HEK293 (cell line): ENCODE results near the gene CNKSR3.

Experiments used
- CTCF ChIA-PET: fragments of 350-600 bp; formaldehyde crosslinking; extraction: SDS; loops from one replicate; lab custom pipeline; 2021; ENCODE audit warnings: antibody characterized with exemption; lab: Yijun Ruan, JAX
- POLR2A ChIA-PET: fragments of 300-600 bp; formaldehyde crosslinking; extraction: SDS; loops from one replicate; lab custom pipeline; 2020; ENCODE audit warnings: antibody characterized with exemption, inconsistent platforms; lab: Yijun Ruan, JAX
- H3K27ac ChIP-seq: fragments of 200-500 bp; sonication (Bioruptor generic); 2 replicates; pipeline ENCODE4 v1.5.1; 2014; ENCODE audit warnings: low read depth, low read length, control low read depth, inconsistent platforms; ENCODE audit errors: extremely low read depth
- H3K36me3 ChIP-seq, 2 experiments: fragments of 200-500 bp in 1 of 2; sonication (Bioruptor generic) in 1 of 2; 1 replicate in 1 of 2; 2 replicates in 1 of 2; pipeline ENCODE4 v1.5.1; 2014 to 2017; ENCODE audit warnings: inconsistent platforms in 2 of 2, low read length in 2 of 2; ENCODE audit not compliant: control insufficient read depth in 2 of 2, insufficient read depth in 1 of 2
- H3K4me1 ChIP-seq: fragments of 200-500 bp; sonication (Bioruptor generic); 2 replicates; pipeline ENCODE4 v1.5.1; 2014; ENCODE audit warnings: mild to moderate bottlenecking, low read length, inconsistent platforms; ENCODE audit not compliant: control insufficient read depth, insufficient read depth
- H3K4me3 ChIP-seq: 2 replicates; pipeline ENCODE4 v1.5.1; 2011; ENCODE audit warnings: low read depth, mild to moderate bottlenecking, control low read depth, low read length, moderate library complexity
- H3K9me3 ChIP-seq: fragments of 200-500 bp; sonication (Bioruptor generic); 2 replicates; pipeline ENCODE4 v1.5.1; 2014; ENCODE audit warnings: low read depth, low read length, inconsistent platforms; ENCODE audit not compliant: control insufficient read depth, insufficient read depth
- HOXD13 ChIP-seq: sonication (generic); formaldehyde crosslinking; IDR thresholded peaks from 2 replicates; pipeline ENCODE4 v1.8.0; 2022; ENCODE audit warnings: missing genetic modification reagents, borderline replicate concordance
- KLF1 ChIP-seq: fragments of 450-650 bp; formaldehyde crosslinking; IDR thresholded peaks from 2 replicates; pipeline ENCODE4 v1.5.1; 2016; ENCODE audit warnings: missing biosample characterization, missing genetic modification characterization
- KLF10 ChIP-seq: fragments of 450-650 bp; IDR thresholded peaks from 2 replicates; pipeline ENCODE4 v1.5.1; 2018; ENCODE audit warnings: missing biosample characterization, mild to moderate bottlenecking, missing genetic modification characterization
- KLF9 ChIP-seq: fragments of 450-650 bp; formaldehyde crosslinking; IDR thresholded peaks from 2 replicates; pipeline ENCODE4 v1.5.1; 2016; ENCODE audit warnings: missing biosample characterization, missing genetic modification characterization, low read depth
- SETDB1 ChIP-seq: IDR thresholded peaks from one replicate; pipeline ENCODE4 v1.6.1; 2017; ENCODE audit warnings: mild to moderate bottlenecking, low read length, moderate library complexity, mixed read lengths; ENCODE audit not compliant: insufficient read length
- ZBTB17 ChIP-seq: fragments of 450-650 bp; formaldehyde crosslinking; IDR thresholded peaks from 2 replicates; pipeline ENCODE4 v1.5.1; 2016; ENCODE audit warnings: missing biosample characterization, missing genetic modification characterization
- ZNF10 ChIP-seq: fragments of 450-650 bp; formaldehyde crosslinking; IDR thresholded peaks from 2 replicates; pipeline ENCODE4 v1.5.1; 2017; ENCODE audit warnings: missing biosample characterization, missing genetic modification characterization
- ZNF146 ChIP-seq: fragments of 450-650 bp; formaldehyde crosslinking; IDR thresholded peaks from 2 replicates; pipeline ENCODE4 v1.5.1; 2016; ENCODE audit warnings: missing biosample characterization, missing genetic modification characterization
- ZNF16 ChIP-seq: fragments of 450-650 bp; formaldehyde crosslinking; IDR thresholded peaks from 2 replicates; pipeline ENCODE4 v1.5.1; 2016; ENCODE audit warnings: low read depth, missing biosample characterization, missing genetic modification characterization
- ZNF19 ChIP-seq: fragments of 450-650 bp; formaldehyde crosslinking; IDR thresholded peaks from 2 replicates; pipeline ENCODE4; 2016; ENCODE audit warnings: missing biosample characterization, missing genetic modification characterization, low read depth
- ZNF280C ChIP-seq: fragments of 450-650 bp; formaldehyde crosslinking; IDR thresholded peaks from 2 replicates; pipeline ENCODE4 v1.5.1; 2016; ENCODE audit warnings: missing biosample characterization, missing genetic modification characterization
- ZNF324 ChIP-seq: fragments of 450-650 bp; formaldehyde crosslinking; IDR thresholded peaks from 2 replicates; pipeline ENCODE4 v1.5.1; 2016; ENCODE audit warnings: missing biosample characterization, missing genetic modification characterization
- ZNF600 ChIP-seq: fragments of 450-650 bp; formaldehyde crosslinking; IDR thresholded peaks from 2 replicates; pipeline ENCODE4 v1.5.1; 2016; ENCODE audit warnings: missing biosample characterization, missing genetic modification characterization
- ZNF621 ChIP-seq: fragments of 450-650 bp; formaldehyde crosslinking; IDR thresholded peaks from 2 replicates; pipeline ENCODE4 v1.5.1; 2017; ENCODE audit warnings: missing biosample characterization, missing genetic modification characterization
- ZSCAN23 ChIP-seq: fragments of 450-650 bp; formaldehyde crosslinking; IDR thresholded peaks from 2 replicates; pipeline ENCODE4 v1.5.1; 2016; ENCODE audit warnings: missing biosample characterization, missing genetic modification characterization

The CNKSR3 gene

GRCh38 chr6:154487367-154488247 is 22.9 kb downstream of the CNKSR3 start (continued):
- no peak for TF ChIP-seq ZNF19 (tag by site-specific recombination)
- TF ChIP-seq SETDB1, result no peak
- TF ChIP-seq ZNF600 (tag by site-specific recombination), result peak; percentile 81
- TF ChIP-seq ZNF146 (tag by site-specific recombination), result no peak
- TF ChIP-seq HOXD13, result no peak
- no peak for TF ChIP-seq ZNF280C (tag by site-specific recombination)
- no peak for TF ChIP-seq ZNF16

- TF ChIP-seq ZNF10 (no peak), KLF10 (tag by site-specific recombination) (peak; percentile 57; the same call in 1 of the 2 replicates), ZNF600 (tag by site-specific recombination) (0 out of 2 replicates have a peak, but pooled peaks have one; percentile 37), KLF1 (tag by site-specific recombination) (peak; percentile 83), KLF9 (tag by site-specific recombination) (peak; percentile 47)
- CTCF ChIA-PET, result interaction anchor here (1.6 kb wide), 1 partner anchor 14 kb away, joined by 11 read pairs; no protein-coding TSS in a partner anchor
- no peaks in the 10 kb centered on the region for H3K36me3 ChIP-seq
- POLR2A ChIA-PET, result no interaction called here
- no peaks in the 10 kb centered on the region for H3K9me3 ChIP-seq
- no peak overlapping the region for H3K27ac ChIP-seq
- H3K4me1 ChIP-seq, result peaks cover 24% of the 10 kb centered on the region
- H3K4me3 ChIP-seq, result no peak overlapping the region
Measured at GRCh38 chr6:154485815-154486214, 24.7 kb downstream of the CNKSR3 start.

GRCh38 chr6:154484942-154485341 is 25.5 kb downstream of the CNKSR3 start:
- Histone ChIP-seq H3K27ac (no peak overlapping the region), H3K9me3 (no peaks in the 10 kb centered on the region), H3K4me1 (peaks cover 27% of the 10 kb centered on the region), H3K4me3 (no peak overlapping the region), H3K36me3 (no peaks in the 10 kb centered on the region)
- ChIA-PET CTCF (interaction anchor here (0.7 to 1.6 kb wide), 2 partner anchors 15 to 45 kb away, joined by 4 to 11 read pairs; no protein-coding TSS in a partner anchor), POLR2A (no interaction called here)
- TF ChIP-seq ZNF621 (tag by site-specific recombination) (no peak), ZSCAN23 (tag by site-specific recombination) (no peak)

- ChIA-PET CTCF (interaction anchor here (0.7 to 0.8 kb wide), 2 partner anchors 17 to 38 kb away, joined by 3 to 4 read pairs; no protein-coding TSS in a partner anchor), POLR2A (no interaction called here)
- no peak overlapping the region for H3K4me3 ChIP-seq
- no peak overlapping the region for H3K27ac ChIP-seq
- TF ChIP-seq ZBTB17 (tag by site-specific recombination) (peak; percentile 94), ZNF324 (tag by site-specific recombination) (no peak)
- no peaks in the 10 kb centered on the region for H3K36me3 ChIP-seq
- no peaks in the 10 kb centered on the region for H3K9me3 ChIP-seq
- peaks cover 41% of the 10 kb centered on the region for H3K4me1 ChIP-seq
Measured at GRCh38 chr6:154482858-154483257, 27.6 kb downstream of the CNKSR3 start.
